Fibroblast of upper back skin (primary cell): ENCODE results near the gene PGS1.

ENCODE experiments used
- DNase-seq: peaks from one replicate; pipeline ENCODE4 v3.0.0-alpha.2; 2013

PGS1 gene

GRCh38 chr17:78428836-78429617, 50.6 kb downstream of the PGS1 start:
- DNase-seq: no peak

- no peak for DNase-seq
Observed at GRCh38 chr17:78429618-78429995, 51.2 kb downstream of the PGS1 start.

DNA sequence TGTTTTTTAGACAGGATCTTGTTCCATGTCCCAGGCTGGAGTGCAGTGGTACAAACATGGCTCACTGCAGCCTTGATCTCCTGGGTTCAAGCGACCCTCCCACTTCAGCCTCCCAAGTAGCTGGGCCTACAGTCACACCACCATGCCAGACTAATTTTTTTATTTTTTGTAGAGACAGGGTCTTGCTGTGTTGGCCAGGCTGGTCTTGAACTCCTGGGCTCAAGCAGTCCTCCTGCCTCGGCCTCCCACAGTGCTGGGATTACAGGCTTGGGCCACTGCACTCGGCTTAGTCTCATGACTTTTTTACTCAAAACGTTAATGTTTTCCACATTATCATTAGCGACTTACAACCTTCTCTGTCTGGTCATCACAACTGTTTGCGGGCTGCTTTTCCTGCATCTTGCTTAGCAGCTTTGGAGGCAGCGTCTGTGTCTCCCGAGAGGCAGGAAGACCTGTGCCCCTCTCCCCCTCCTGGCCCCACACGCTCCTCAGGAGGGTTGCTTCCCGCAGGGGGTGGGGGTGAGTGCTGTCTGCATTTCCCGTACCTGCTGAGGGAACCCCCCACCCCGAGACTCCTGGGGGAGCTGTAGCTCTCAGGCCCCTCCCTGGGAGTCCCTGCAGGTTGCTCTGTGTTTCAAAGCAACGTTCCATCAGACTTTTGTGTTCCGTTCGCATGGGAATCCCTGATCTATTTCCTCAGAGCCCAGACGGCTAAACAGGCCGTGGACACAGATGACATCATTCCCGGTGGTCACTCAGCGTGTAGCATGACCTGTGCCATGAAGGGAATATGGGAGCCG, 52.6 kb downstream of the PGS1 start:
- DNase-seq: no peak

- DNase-seq: no peak
Observed at GRCh38 chr17:78431692-78431958, 53.2 kb downstream of the PGS1 start.

GRCh38 chr17:78432226-78433012, 54.0 kb downstream of the PGS1 start:
- no peak for DNase-seq

- DNase-seq: no peak
Observed at GRCh38 chr17:78433013-78433727, 54.7 kb downstream of the PGS1 start.

GRCh38 chr17:78433780-78434335, 55.4 kb downstream of the PGS1 start:
- no peak for DNase-seq

- no peak for DNase-seq
Observed at GRCh38 chr17:78434455-78435329, 56.2 kb downstream of the PGS1 start.

- no peak for DNase-seq
Observed at GRCh38 chr17:78435330-78436005, 57.0 kb downstream of the PGS1 start.

DNA sequence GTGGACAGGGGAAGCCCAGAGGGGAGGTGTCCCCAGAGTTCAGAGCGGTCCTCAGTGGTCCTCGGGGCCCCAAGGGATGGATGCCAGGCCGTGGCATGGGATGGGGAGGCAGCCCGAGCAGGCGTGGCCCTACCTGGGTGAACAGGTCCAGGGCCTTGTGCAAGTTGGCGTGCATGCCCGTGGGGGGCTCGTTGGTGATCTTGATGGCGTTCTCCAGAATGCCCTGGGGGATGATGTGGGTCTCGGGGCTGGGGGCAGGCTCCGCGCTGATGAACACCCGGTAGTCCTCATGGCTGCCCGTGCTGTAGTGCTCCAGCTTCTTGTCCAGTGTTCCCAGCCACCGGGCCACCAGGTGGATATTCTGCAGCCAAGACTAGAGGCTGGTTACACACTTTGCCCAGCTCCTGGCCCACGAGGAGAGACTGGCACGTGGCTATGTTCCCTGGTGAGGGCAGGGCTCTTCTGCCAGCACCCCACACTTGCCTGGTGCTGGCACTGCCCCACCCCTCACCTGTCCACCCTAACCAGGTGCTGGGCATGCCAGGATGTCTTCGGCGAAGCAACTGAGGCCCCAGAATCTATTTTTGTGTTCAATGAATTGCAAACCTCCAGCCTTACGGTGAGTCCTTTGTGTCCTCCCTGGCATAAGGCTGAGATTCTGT, 59.2 kb downstream of the PGS1 start:
- DNase-seq: no peak

DNA sequence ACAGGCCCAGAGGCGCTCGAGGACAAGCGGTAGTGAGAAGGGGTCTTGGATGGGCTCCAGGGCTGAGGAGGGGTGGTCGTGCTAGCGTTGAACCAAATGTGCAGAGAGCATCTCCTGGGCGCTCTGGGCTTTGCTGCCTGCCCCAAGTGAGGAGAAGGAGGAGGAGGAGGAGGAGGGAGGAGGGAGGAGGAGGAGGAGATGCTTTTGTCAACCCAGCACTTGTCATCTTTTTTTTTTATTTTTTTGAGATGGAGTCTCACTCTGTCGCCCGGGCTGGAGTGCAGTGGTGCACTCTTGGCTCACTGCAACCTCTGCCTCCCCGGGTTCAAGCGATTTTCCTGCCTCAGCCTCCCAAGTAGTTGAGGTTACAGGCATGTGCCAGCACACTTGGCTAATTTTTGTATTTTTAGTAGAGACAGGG, 59.8 kb downstream of the PGS1 start:
- DNase-seq: no peak

DNA sequence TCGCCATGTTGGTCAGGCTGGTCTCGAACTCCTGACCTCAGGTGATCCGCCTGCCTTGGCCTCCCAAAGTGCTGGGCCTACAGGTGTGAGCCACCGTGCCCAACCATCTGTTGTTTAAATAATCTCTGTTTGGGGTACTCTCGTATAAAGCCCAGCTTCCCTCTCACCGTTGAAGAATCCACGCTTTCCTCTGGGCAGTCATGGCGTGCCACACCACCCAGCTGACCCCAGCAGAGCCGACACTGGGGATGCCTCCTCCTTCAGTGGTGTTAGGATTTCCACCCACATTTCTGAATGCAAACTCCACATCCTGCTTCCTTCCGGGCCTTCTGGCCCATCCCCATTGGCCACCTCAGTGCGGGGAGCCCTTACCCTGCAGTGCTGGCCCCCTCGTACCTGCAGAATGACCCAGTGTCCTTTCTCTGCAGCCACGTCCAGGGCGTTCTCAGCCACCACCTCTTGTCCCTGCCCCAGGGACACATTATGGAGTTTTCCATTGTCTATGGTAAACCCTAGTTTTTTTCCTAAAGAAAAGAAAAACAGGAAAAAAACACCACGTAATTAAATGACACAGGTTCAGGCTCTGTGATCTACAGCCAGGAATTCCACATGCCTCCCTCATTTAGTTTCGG, 60.4 kb downstream of the PGS1 start:
- no peak for DNase-seq

DNA sequence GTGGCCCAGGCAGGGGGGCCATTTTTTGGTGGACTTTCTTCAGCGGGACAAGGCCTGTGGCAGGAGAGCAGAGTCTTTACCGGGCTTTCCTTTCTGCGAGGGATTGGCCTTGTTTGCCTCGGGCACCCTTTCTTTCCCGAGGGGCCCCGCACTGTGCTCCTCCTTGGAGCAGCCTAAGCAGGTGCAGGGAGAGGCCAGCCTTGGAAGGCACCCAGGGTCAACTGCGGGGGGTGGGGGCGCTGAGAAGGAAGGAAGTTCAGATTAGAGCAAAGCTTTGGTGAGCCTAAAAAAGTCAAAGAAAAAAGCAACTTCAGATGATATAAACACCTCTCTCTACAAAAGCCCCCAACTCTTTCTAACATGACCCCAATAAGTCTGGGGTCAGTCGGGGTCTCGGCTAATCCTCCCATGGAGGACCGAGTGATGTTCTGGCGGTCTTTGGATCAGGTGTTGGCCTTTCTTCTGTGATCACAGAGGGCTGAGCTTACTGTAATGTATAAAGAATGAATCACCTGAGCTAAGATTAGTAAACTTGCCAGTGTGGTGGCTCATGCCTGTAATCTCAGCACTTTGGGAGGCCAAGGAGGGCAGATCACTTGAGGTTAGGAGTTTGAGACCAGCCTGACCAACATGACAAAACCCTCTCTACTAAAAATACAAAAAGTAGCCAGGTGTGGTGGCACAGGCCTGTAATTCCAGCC, 63.0 kb downstream of the PGS1 start:
- no peak for DNase-seq

DNA sequence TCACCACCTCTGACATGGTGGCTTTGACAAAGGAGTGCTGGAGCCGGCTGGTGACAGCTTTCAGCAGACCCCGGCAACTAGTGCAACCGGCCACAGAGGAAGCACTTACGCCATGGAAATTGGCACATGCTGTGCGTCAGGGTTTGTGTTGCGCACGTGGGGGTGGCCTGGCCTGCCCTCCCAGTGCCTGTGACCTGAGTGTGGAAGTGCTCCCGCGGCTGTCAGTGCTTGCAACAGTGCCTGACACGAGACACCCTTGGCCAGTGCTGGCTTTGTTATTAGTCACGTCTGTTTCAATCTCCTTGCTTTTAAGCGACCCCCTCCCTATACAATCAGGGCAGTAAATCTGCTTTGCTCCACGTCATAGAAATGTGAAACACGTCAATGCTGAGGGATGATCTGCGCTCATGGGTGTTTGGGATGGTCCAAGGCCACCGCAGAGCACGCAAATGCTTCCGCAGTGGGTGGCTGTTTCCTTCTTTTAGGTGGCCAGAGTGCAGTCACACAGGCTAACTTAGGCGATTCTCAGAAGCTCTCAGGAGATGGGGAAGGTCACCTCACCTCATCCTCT, 64.3 kb downstream of the PGS1 start:
- peak; percentile 20 for DNase-seq

GRCh38 chr17:78444392-78444791, 65.9 kb downstream of the PGS1 start:
- DNase-seq: no peak

GRCh38 chr17:78446833-78447232, 68.4 kb downstream of the PGS1 start:
- no peak for DNase-seq

DNA sequence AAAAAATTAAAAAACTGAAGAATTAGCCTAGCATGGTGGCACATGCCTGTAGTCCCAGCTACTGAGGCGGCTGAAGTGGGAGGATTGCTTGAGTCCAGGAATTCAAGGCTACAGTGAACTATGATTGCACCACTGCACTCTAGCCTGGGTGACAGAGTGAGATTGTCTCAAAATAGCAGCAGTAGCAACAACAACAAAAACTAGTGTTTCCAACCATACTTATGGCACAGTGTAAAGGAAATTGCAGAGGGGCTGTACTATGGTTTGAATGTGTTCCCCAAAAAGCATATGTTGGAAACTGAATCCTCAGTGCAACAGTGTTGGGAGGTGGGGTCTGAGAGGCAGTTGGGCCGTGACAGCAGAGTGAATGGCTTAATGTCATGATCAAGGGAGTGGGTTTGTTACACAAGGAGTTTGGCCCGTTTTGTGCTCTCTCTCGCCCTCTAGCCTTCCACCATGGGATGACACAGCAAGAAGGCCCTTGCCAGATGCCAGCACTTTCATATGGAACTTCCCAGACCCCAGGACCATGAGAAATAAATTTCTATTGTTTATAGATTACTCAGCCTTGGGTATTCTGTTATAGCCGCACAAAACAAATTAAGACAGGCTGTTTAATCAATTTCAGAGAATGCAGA, 70.0 kb downstream of the PGS1 start:
- DNase-seq: no peak

- DNase-seq: no peak
Observed at GRCh38 chr17:78449983-78450595, 71.6 kb downstream of the PGS1 start.
